ENCODE data around the gene DUSP5.
"Not testable (repeated sequence)": the region's sequence is repeated elsewhere in the genome, so short reads cannot be mapped to it uniquely, and the experiment has no call there.

The DUSP5 gene

DNA sequence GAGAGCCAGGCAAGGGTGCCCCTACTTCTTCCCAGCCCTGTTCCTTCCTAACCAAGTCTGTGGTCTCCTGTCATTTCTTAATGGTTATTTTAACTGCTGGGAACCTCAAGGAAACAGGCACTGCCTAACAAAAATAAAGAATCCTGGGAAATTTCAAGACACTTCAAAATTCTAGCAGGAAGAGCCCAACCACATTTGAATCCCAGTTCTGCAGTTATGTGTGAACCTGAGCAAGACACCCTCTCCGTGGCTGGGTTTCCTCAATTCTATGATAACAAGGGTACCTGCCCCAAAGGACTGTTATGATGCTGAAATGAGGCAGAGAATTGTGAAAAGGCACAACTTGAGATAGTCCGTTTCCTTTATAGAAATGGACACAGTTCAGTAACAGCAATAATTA lies 36.2 kb upstream of the DUSP5 start:
- H3K36me3 ChIP-seq, result no peaks in the 10 kb centered on the region
- no peaks in the 10 kb centered on the region for H3K4me1 ChIP-seq (ENCODE audit: control insufficient read depth in 1 of 2, insufficient read depth in 1 of 2, low read depth in 1 of 2, low read length in 1 of 2)
- no peaks in the 10 kb centered on the region for H3K9me3 ChIP-seq
- H3K27me3 ChIP-seq, result no peaks in the 10 kb centered on the region
- H3K27ac ChIP-seq, result no peak overlapping the region
- no peak overlapping the region for H3K4me3 ChIP-seq (ENCODE audit: low read depth in 1 of 2, low read length in 1 of 2)
- no peak for TF ChIP-seq CTCF (IDR thresholded peaks at IDR 0.05)

GRCh38 chr10:110462166-110463095 lies 35.3 kb upstream of the DUSP5 start:
- Histone ChIP-seq H3K4me1 (ENCODE audit: control insufficient read depth in 1 of 2, insufficient read depth in 1 of 2, low read depth in 1 of 2, low read length in 1 of 2) (no peaks in the 10 kb centered on the region), H3K4me3 (ENCODE audit: low read depth in 1 of 2, low read length in 1 of 2) (no peak overlapping the region), H3K9me3 (no peaks in the 10 kb centered on the region), H3K27ac (no peak overlapping the region), H3K27me3 (no peaks in the 10 kb centered on the region), H3K36me3 (no peaks in the 10 kb centered on the region)
- TF ChIP-seq CTCF (IDR thresholded peaks at IDR 0.05), result no peak

GRCh38 chr10:110468258-110468657 lies 29.4 kb upstream of the DUSP5 start:
- not testable (repeated sequence) for H3K9me3 ChIP-seq; H3K27ac ChIP-seq; H3K4me3 ChIP-seq (ENCODE audit: low read depth in 1 of 2, low read length in 1 of 2); H3K4me1 ChIP-seq (ENCODE audit: control insufficient read depth in 1 of 2, insufficient read depth in 1 of 2, low read depth in 1 of 2, low read length in 1 of 2); H3K36me3 ChIP-seq; H3K27me3 ChIP-seq

GRCh38 chr10:110470541-110470940 lies 27.2 kb upstream of the DUSP5 start:
- H3K27ac ChIP-seq, result not testable (repeated sequence)

GRCh38 chr10:110471566-110472139 lies 26.1 kb upstream of the DUSP5 start:
- TF ChIP-seq CTCF (IDR thresholded peaks at IDR 0.05), result no peak
- Histone ChIP-seq H3K4me1 (ENCODE audit: control insufficient read depth in 1 of 2, insufficient read depth in 1 of 2, low read depth in 1 of 2, low read length in 1 of 2) (no peaks in the 10 kb centered on the region), H3K9me3 (no peaks in the 10 kb centered on the region), H3K27ac (no peak overlapping the region), H3K4me3 (ENCODE audit: low read depth in 1 of 2, low read length in 1 of 2) (no peak overlapping the region), H3K27me3 (no peaks in the 10 kb centered on the region), H3K36me3 (no peaks in the 10 kb centered on the region)

More at GRCh38 chr10:110470541-110470940, 27.2 kb upstream of the DUSP5 start:
- H3K36me3 ChIP-seq; H3K4me3 ChIP-seq (ENCODE audit: low read depth in 1 of 2, low read length in 1 of 2); H3K27me3 ChIP-seq; H3K9me3 ChIP-seq; H3K4me1 ChIP-seq (ENCODE audit: control insufficient read depth in 1 of 2, insufficient read depth in 1 of 2, low read depth in 1 of 2, low read length in 1 of 2): not testable (repeated sequence)

DNA sequence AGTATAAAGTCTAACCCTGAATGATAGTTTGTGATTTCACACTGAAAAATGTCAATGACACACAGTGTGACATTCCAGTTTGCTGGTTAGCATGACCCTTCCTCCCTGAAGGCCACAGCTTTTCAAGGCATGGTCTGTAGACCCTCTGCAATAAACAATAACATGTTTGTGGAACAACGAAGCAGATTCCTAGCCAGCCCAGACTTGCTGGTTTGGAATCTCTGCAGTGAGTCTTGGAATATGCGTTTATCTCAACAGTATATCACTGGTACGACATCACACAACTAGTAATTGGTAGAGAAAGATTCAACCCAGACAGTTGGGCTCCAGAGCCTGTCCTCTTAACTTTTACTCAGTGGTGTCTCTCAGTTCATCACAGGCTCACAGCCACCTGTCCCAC lies 23.7 kb upstream of the DUSP5 start:
- Histone ChIP-seq H3K4me1 (ENCODE audit: control insufficient read depth in 1 of 2, insufficient read depth in 1 of 2, low read depth in 1 of 2, low read length in 1 of 2) (no peaks in the 10 kb centered on the region), H3K27me3 (no peaks in the 10 kb centered on the region), H3K9me3 (no peaks in the 10 kb centered on the region), H3K36me3 (no peaks in the 10 kb centered on the region), H3K4me3 (ENCODE audit: low read depth in 1 of 2, low read length in 1 of 2) (no peak overlapping the region), H3K27ac (no peak overlapping the region)
- TF ChIP-seq CTCF (IDR thresholded peaks at IDR 0.05), result no peak

Data from neutrophil (primary cell).